ENCODE results near the gene MACIR. TPM values are rescaled to one million over a fixed set of nuclear protein-coding genes. Genes with fewer than 3 reads are reported as not detected.

MACIR gene
- polyA plus RNA-seq, 3 donors = 1.2 to 1.9 (median 1.9) TPM

DNA sequence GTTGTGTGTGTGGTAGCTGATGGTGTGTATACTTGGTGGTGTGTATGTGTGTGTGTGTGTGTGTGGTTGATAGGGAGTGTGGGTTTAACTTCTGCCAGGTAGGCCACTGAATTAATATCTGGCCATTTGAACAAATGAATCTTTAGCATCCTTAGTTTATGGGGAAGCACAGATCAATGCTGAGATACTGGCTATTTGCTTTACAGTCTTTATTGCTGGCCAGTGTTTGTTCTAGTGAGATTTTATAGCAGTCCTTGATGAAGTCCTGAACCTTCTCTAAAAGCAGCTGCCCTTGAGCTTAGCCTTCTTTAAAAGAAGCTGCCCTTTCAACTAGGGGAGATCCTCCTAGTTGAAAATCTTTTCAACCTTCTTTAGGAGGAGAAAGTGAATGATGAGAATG is 69.3 kb downstream of the MACIR start:
- Mint-ChIP-seq H3K4me1 (no peaks in the 10 kb centered on the region), H3K27ac (no peak overlapping the region), H3K36me3 (no peaks in the 10 kb centered on the region), H3K4me3 (no peak overlapping the region), H3K27me3 (ENCODE audit: low read depth in 3 of 3) (peaks cover 0 to 1% (median 1%) of the 10 kb centered on the region in 3 donors), H3K9me3 (peaks cover 0 to 8% (median 3%) of the 10 kb centered on the region in 7 donors)
- H3K4me3 ChIP-seq (replicated peaks in 1 of 3; ENCODE audit: low read depth in 2 of 3, low read length in 3 of 3) = no peak overlapping the region
- no peaks in the 10 kb centered on the region for H4K20me1 ChIP-seq (ENCODE audit: insufficient read depth, low read length)
- no peak overlapping the region for H3K9ac ChIP-seq (ENCODE audit: insufficient read depth, low read length, poor library complexity, severe bottlenecking)
- intact Hi-C loops (cut with micrococcal nuclease) = no loop called here
- no peak for DNase-seq
- H3K27ac ChIP-seq (ENCODE audit: low read depth in 1 of 2, low read length in 2 of 2) = no peak overlapping the region
- no peaks in the 10 kb centered on the region for H3K79me2 ChIP-seq (ENCODE audit: insufficient read depth, low read length)
- no peaks in the 10 kb centered on the region for H3K4me1 ChIP-seq (ENCODE audit: control insufficient read depth in 1 of 2, insufficient read depth in 2 of 2, low read length in 2 of 2)
- H3K9me3 ChIP-seq (replicated peaks in 1 of 2; ENCODE audit: control insufficient read depth in 1 of 2, insufficient read depth in 1 of 2, low read length in 2 of 2) = no peaks in the 10 kb centered on the region
- no peak overlapping the region for H2AFZ ChIP-seq (ENCODE audit: insufficient read depth, low read depth, low read length, poor library complexity, severe bottlenecking)
- TF ChIP-seq, protein P1, sequence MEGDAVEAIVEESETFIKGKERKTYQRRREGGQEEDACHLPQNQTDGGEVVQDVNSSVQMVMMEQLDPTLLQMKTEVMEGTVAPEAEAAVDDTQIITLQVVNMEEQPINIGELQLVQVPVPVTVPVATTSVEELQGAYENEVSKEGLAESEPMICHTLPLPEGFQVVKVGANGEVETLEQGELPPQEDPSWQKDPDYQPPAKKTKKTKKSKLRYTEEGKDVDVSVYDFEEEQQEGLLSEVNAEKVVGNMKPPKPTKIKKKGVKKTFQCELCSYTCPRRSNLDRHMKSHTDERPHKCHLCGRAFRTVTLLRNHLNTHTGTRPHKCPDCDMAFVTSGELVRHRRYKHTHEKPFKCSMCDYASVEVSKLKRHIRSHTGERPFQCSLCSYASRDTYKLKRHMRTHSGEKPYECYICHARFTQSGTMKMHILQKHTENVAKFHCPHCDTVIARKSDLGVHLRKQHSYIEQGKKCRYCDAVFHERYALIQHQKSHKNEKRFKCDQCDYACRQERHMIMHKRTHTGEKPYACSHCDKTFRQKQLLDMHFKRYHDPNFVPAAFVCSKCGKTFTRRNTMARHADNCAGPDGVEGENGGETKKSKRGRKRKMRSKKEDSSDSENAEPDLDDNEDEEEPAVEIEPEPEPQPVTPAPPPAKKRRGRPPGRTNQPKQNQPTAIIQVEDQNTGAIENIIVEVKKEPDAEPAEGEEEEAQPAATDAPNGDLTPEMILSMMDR (IDR thresholded peaks at IDR 0.05) = no peak
- no peak overlapping the region for H3K4me2 ChIP-seq (replicated peaks; ENCODE audit: extremely low read depth, low read length, poor library complexity, severe bottlenecking)
- no peaks in the 10 kb centered on the region for H3K36me3 ChIP-seq (replicated peaks in 1 of 2; ENCODE audit: control insufficient read depth in 1 of 2, insufficient read depth in 2 of 2, low read length in 2 of 2)
- H3K27me3 ChIP-seq (ENCODE audit: control insufficient read depth in 2 of 2, insufficient read depth in 2 of 2, low read length in 2 of 2) = no peaks in the 10 kb centered on the region

Other genes starting within 250 kb of the MACIR start
- gene GIN1, start 138.6 kb upstream of the MACIR start, polyA plus RNA-seq = 1 to 10 TPM; 2.2 to 4.7 (median 3.7) TPM
- gene PPIP5K2, start 138.5 kb upstream of the MACIR start, polyA plus RNA-seq = 10 to 100 TPM; 23.1 to 66.0 (median 41.1) TPM